C4-2B (cell line): ENCODE data around the gene KLF11.

Experiments
- H3K27ac ChIP-seq: fragments of 450-650 bp; 2 replicates; pipeline ENCODE4 v1.5.1; 2017
- CTCF ChIP-seq: fragments of 450-650 bp; conservative IDR thresholded peaks from 2 replicates; pipeline ENCODE4 v1.5.1; 2017; ENCODE audit warnings: mild to moderate bottlenecking
- ZFX ChIP-seq: fragments of 450-650 bp; IDR thresholded peaks from 2 replicates; pipeline ENCODE4 v1.6.1; 2017

Gene KLF11

GRCh38 chr2:10022966-10023662, 20.2 kb upstream of the KLF11 start:
- TF ChIP-seq CTCF: no peak
- no peak for TF ChIP-seq ZFX
- no peak overlapping the region for H3K27ac ChIP-seq

- no peak overlapping the region for H3K27ac ChIP-seq
- TF ChIP-seq CTCF (no peak), ZFX (no peak)
These were observed 16.3 kb upstream of the KLF11 start for GRCh38 chr2:10026940-10027569.

- no peak overlapping the region for H3K27ac ChIP-seq
- no peak for TF ChIP-seq CTCF
- TF ChIP-seq ZFX: no peak
These were observed 15.6 kb upstream of the KLF11 start for GRCh38 chr2:10027660-10028330.

- TF ChIP-seq CTCF (no peak; the same call in 1 of the 2 replicates), ZFX (no peak)
- H3K27ac ChIP-seq: no peak overlapping the region
These were observed 14.9 kb upstream of the KLF11 start for GRCh38 chr2:10028407-10028987.

GRCh38 chr2:10028988-10029874, 14.1 kb upstream of the KLF11 start:
- TF ChIP-seq CTCF: no peak
- no peak for TF ChIP-seq ZFX
- H3K27ac ChIP-seq: no peak overlapping the region

- no peak overlapping the region for H3K27ac ChIP-seq
These were observed 13.5 kb upstream of the KLF11 start for GRCh38 chr2:10029875-10030223.

More at GRCh38 chr2:10029875-10030223, 13.5 kb upstream of the KLF11 start:
- TF ChIP-seq ZFX (no peak), CTCF (no peak)
